NK-92 treated with Interleukin-12 subunit alpha and Interleukin-12 subunit beta, amount 100 ng/mL, for 24 hours (cell line): Measurements from ENCODE around the gene PCED1B.
A peak's percentile ranks its signal among the peaks of the same experiment; 100 is the strongest.
"Not testable (repeated sequence)": the region's sequence is repeated elsewhere in the genome, so short reads cannot be mapped to it uniquely, and the experiment has no call there.

Experiments used
- DNase-seq: peaks from one replicate; lab custom pipeline; 2025; lab: John Stamatoyannopoulos, UW

Gene PCED1B, protein sequence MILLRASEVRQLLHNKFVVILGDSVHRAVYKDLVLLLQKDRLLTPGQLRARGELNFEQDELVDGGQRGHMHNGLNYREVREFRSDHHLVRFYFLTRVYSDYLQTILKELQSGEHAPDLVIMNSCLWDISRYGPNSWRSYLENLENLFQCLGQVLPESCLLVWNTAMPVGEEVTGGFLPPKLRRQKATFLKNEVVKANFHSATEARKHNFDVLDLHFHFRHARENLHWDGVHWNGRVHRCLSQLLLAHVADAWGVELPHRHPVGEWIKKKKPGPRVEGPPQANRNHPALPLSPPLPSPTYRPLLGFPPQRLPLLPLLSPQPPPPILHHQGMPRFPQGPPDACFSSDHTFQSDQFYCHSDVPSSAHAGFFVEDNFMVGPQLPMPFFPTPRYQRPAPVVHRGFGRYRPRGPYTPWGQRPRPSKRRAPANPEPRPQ

DNA sequence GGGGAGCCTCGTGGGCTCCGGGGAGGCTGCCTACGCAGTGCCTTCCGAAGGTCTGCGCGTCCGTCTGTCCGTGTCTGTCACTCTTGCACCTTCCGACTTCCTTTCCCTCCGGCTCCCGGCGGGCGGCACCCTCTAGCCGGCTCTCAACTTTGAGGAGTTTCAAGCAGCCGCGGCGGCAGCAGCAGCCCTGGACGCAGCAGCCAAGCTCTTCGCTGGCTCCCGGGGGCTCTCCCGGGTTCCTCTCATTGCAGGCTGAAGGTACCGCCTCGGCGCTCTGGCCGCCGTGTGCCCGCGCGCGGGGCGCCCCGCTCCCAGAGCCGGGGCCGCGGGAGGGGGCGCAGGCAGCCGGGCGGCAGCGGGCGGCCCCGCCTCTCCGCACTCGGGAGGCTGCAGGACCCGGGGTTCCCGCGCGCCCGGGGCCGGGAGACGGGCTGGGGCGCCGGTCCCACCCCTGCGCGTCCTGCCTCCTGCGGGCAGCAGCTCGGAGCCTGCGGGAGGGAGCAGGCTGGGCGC lies at the start of gene PCED1B, which contains the start of gene AMIGO2:
TSS of gene PCED1B (plus strand) at position 154 of the 513 bp plus-strand sequence. CDS start 155,443 bp downstream, outside the sequence.
TSS of gene AMIGO2 (minus strand) at position 492 of the 513 bp plus-strand sequence. CDS start 957 bp downstream, outside the sequence.
- DNase-seq, result peak; percentile 34

GRCh38 chr12:47029903-47030302 lies 49.5 kb upstream of the PCED1B start:
- DNase-seq, result no peak

DNA sequence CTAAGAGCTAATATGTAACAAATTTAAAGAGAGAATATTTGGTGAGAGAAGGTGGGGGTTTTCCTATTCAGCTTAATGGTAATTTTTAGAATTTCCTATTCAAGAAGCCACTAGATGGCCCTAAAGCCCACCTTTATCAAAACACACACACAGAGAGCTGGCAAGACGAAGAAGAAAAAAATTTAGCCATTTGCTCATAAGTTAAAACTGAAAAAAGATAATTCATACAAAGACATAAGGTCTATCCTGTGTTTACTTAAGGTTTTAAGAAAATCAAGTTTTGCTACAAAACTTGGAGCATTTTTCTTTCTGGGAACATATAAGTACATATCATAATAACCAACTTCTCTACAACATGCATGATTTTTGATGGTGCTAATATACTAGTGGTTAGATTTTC lies 46.8 kb upstream of the PCED1B start:
- no peak for DNase-seq

- DNase-seq, result no peak
Measured at GRCh38 chr12:47033081-47033480, 46.3 kb upstream of the PCED1B start.

GRCh38 chr12:47033789-47034555 lies 45.4 kb upstream of the PCED1B start:
- DNase-seq, result no peak

- no peak for DNase-seq
Measured at GRCh38 chr12:47034661-47035060, 44.8 kb upstream of the PCED1B start.

GRCh38 chr12:47035484-47035883 lies 43.9 kb upstream of the PCED1B start:
- no peak for DNase-seq

DNA sequence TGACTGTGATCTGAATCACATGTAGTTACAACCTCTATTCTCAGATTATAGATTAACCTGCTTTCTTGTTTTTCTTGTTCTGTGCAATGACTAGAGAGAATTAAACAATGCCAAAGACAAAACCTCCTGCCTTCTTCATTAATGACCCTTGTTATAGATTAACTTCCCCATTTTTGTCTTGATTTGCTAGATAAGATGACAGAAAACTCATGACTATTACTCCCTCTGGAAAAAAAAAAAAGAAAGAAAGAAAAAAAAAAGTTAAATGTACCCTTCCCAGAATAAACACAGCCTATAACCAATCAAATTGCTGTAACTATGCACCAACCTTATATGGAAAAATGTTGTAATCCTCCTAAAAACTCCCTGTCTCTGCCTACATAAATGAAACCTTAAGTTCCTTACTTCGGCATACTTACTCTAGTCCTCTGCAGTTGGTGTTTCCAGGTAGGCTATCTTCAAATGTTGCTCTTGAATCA lies 41.1 kb upstream of the PCED1B start:
- no peak for DNase-seq

GRCh38 chr12:47039079-47039478 lies 40.3 kb upstream of the PCED1B start:
- no peak for DNase-seq

DNA sequence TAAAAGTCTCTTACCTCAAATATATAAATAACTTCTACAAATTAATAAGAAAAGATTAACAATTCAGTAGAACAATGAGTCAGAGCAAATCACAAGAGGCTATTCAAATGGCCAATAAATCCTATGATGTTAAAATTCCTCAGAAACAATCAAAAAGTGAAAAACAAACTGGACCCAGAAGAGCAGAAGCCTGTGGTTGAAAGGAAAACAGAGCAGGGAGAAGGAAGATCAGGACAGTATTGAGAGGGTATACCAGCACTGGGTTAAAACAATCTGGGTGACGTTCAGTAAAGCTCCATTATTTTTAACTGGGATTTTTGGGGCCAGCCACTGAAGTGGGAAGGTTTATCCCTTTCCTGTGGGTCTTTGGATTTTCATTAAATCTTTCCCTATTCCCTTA lies 39.7 kb upstream of the PCED1B start:
- DNase-seq, result no peak

GRCh38 chr12:47041327-47041726 lies 38.1 kb upstream of the PCED1B start:
- DNase-seq, result no peak

DNA sequence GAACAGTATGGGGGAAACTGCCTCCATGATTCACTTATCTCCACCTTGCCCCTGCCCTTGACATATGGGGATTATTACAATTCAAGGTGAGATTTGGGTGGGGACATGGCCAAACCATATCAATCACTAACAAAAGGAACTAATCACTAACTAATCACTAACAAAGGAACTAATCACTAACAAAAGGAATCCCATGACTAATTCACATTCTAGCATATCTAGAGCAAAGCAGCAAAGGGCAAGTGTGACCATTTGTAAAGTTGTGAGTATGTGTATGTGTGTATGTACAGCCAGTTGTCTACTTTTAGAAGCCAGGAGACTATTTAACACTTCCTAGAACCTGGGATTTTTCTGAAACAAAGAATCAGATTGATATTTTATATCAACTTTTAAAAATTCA lies 30.9 kb upstream of the PCED1B start:
- DNase-seq, result no peak

DNA sequence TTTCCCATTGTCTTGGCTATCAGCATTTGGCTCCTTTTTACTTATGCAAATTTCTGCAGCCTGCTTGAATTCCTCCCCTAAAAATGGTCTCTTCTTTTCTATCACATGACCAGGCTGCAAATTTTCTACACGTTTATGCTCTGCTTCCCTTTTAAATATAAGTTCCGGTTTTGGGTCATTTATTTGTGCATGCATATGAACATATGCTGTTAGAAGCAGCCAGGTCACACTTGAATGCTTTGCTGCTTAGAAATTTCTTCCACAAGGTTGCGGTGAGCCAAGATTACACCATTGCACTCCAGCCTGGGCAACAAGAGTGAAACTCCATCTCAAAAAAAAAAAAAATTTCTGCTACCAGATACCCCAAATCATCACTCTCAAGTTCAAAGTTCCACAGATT lies 28.1 kb upstream of the PCED1B start:
- DNase-seq, result not testable (repeated sequence)

DNA sequence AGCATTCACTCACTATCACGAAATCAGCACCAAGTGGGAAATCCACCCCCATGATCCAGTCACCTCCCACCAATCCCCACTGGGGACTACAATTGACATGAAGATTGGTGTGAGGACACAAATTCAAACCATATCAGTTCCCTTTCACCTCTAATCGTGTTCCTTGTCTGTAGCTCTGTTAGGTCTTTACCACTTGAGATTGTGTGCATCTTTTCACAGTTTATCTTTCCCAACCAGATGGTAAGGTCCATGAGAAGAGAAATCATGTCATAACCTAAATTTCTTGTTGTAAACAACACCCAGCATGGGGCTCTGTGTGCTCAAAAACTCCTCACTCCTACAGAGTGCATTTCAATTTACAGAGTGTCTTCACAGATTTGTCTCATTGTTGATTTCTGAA lies 27.1 kb upstream of the PCED1B start:
- no peak for DNase-seq

DNA sequence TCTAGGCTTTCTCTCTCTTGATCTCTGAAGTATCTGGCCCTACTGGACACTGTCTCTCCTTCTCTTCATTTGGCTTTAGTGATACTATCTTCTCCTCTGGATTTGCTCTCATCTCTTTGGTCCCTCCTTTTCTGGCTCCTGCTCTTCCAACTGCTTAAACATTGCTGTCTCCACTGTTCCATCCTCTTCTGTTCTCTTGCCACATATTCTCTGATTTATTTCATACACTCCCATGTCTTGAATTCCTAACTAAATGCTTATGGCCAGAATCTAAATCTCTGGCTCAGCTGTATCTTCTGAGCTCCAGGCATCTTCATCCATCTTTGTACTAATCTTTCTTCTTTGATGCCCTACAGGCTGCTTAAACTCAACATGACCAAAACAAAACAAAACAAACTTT lies 25.5 kb upstream of the PCED1B start:
- DNase-seq, result no peak

DNA sequence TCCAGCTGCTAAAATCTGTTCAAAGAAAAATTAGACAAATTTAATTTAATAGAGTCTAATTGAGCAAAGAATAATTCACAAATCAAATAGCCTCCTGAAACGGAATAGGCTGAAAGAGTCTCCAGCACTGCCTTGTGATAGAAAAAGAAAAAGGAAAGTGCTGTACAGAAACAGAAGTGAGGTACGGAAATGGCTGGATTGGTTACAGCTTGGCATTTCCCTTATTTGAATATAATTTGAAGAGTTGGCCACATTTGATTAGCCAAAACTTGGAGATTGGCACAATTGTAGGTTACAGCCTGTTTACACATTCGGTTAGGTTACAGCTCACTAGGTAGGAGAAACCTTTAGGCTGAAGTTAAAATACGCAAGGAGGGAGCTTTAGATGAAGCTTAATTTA lies 24.8 kb upstream of the PCED1B start:
- DNase-seq, result no peak

GRCh38 chr12:47055856-47056255 lies 23.6 kb upstream of the PCED1B start:
- DNase-seq, result not testable (repeated sequence)

GRCh38 chr12:47056944-47057343 lies 22.5 kb upstream of the PCED1B start:
- not testable (repeated sequence) for DNase-seq

DNA sequence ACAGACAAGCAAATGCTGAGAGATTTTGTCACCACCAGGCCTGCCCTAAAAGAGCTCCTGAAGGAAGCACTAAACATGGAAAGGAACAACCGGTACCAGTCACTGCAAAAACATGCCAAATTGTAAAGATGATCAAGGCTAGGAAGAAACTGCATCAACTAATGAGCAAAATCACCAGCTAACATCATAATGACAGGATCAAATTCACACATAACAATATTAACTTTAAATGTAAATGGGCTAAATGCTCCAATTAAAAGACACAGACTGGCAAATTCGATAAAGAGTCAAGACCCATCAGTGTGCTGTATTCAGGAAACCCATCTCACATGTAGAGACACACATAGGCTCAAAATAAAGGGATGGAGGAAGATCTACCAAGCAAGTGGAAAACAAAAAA lies 20.8 kb upstream of the PCED1B start:
- not testable (repeated sequence) for DNase-seq

- DNase-seq, result no peak
Measured at GRCh38 chr12:47065546-47065945, 13.9 kb upstream of the PCED1B start.

GRCh38 chr12:47066278-47067025 lies 13.0 kb upstream of the PCED1B start:
- no peak for DNase-seq

GRCh38 chr12:47067176-47067575 lies 12.2 kb upstream of the PCED1B start:
- DNase-seq, result no peak
